H4 (cell line): ENCODE measurements around the gene EPB41. TPM values are rescaled to one million over a fixed set of nuclear protein-coding genes. Genes with fewer than 3 reads are reported as not detected.
"Not testable (repeated sequence)": the region's sequence is repeated elsewhere in the genome, so short reads cannot be mapped to it uniquely, and the experiment has no call there.

Experiments
- DNase-seq: peaks from one replicate; pipeline ENCODE4 v3.0.0-alpha.2; 2015; ENCODE audit warnings: low spot score
- total RNA-seq: library from RNA; depleted of rRNA; stranded (reverse); fragments of >200 nt; shearing (Covaris generic); gene quantifications from 2 replicates; pipeline ENCODE4 v1.2.3, GENCODE V29; 2014

The EPB41 gene
- total RNA-seq, 1 experiment from 2014 or later: 26.9 TPM

- DNase-seq: no peak
These were observed 12.9 kb downstream of the EPB41 start for GRCh38 chr1:28927266-28927647.

GRCh38 chr1:28927648-28928313 lies 13.4 kb downstream of the EPB41 start:
- DNase-seq: no peak

GRCh38 chr1:28928314-28928941 lies 14.1 kb downstream of the EPB41 start:
- peak; percentile 16 for DNase-seq

- no peak for DNase-seq
These were observed 18.9 kb downstream of the EPB41 start for GRCh38 chr1:28933277-28933676.

GRCh38 chr1:28933918-28934317 lies 19.5 kb downstream of the EPB41 start:
- no peak for DNase-seq

- DNase-seq: no peak
These were observed 20.3 kb downstream of the EPB41 start for GRCh38 chr1:28934676-28935075.

- no peak for DNase-seq
These were observed 20.9 kb downstream of the EPB41 start for GRCh38 chr1:28935293-28935692.

- no peak for DNase-seq
These were observed 21.7 kb downstream of the EPB41 start for GRCh38 chr1:28936094-28936493.

GRCh38 chr1:28936528-28936927 lies 22.2 kb downstream of the EPB41 start:
- no peak for DNase-seq

- DNase-seq: not testable (repeated sequence)
These were observed 29.2 kb downstream of the EPB41 start for GRCh38 chr1:28943581-28943980.

- DNase-seq: no peak
These were observed 35.6 kb downstream of the EPB41 start for GRCh38 chr1:28950006-28950405.

- DNase-seq: no peak
These were observed 36.1 kb downstream of the EPB41 start for GRCh38 chr1:28950449-28950848.

- DNase-seq: no peak
These were observed 39.9 kb downstream of the EPB41 start for GRCh38 chr1:28954126-28954726.

GRCh38 chr1:28956038-28956464 lies 41.7 kb downstream of the EPB41 start:
- DNase-seq: no peak

GRCh38 chr1:28962114-28962831 lies 47.9 kb downstream of the EPB41 start:
- not testable (repeated sequence) for DNase-seq

GRCh38 chr1:28965271-28965870 lies 51.0 kb downstream of the EPB41 start:
- DNase-seq: no peak

- DNase-seq: peak; percentile 57
These were observed 52.2 kb downstream of the EPB41 start for GRCh38 chr1:28966617-28967016.

- peak; percentile 63 for DNase-seq
These were observed 57.8 kb downstream of the EPB41 start for GRCh38 chr1:28971980-28972771.

GRCh38 chr1:28973596-28974421 lies 59.4 kb downstream of the EPB41 start:
- DNase-seq: no peak

GRCh38 chr1:28974432-28974831 lies 60.1 kb downstream of the EPB41 start:
- DNase-seq: no peak
